HG03045 (cell line): Measurements from ENCODE around the gene NCK1.
"Not testable (repeated sequence)": the region's sequence is repeated elsewhere in the genome, so short reads cannot be mapped to it uniquely, and the experiment has no call there.

Source experiments
- ATAC-seq: cut with Tn5 transposase; IDR thresholded peaks from one replicate; pipeline ENCODE4 v1.9.1; 2021; ENCODE audit warnings: mild to moderate bottlenecking, moderate library complexity; ENCODE audit not compliant: unreplicated experiment

The NCK1 gene

DNA sequence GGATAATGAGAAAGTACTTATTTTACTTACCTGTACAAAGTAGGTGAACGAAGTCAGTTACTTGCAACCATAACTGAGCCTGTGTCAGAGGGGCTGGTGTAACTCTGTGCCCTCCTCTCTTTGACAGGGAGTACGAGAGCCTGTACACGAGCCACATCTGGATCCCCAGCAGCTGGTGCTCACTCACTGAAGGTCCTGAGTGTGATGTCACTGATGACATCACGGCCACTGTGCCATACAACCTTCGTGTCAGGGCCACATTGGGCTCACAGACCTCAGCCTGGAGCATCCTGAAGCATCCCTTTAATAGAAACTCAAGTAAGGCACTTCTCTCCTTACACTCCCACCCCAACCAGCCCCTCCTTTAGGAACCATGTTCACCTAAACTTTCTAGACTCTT lies 120.0 kb downstream of the NCK1 start:
- ATAC-seq, result no peak

- no peak for ATAC-seq
These were observed 120.6 kb downstream of the NCK1 start for GRCh38 chr3:136982520-136983138.

- ATAC-seq, result no peak
These were observed 122.8 kb downstream of the NCK1 start for GRCh38 chr3:136984837-136985236.

GRCh38 chr3:136987398-136987980 lies 125.5 kb downstream of the NCK1 start:
- not testable (repeated sequence) for ATAC-seq

DNA sequence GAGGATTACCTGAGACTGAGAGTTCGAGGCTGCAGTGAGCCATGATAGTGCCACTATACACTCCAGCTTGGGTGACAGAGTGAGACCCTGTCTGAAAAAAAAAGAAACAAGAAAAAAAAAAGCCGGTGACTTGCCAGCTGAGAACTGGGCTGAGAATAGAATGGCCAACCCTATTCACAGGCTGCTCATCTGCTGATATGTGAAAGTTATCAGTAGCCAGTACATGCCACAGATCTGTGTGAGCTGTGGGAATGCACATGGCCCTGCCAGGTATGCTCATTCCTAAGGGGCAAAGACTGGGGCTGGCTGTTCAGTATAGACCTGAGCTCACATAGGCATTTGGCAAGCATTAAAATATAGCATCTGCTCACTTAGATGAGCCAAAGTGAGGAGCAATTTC lies 126.6 kb downstream of the NCK1 start:
- ATAC-seq, result no peak

- ATAC-seq, result no peak
These were observed 127.9 kb downstream of the NCK1 start for GRCh38 chr3:136989781-136990524.

- no peak for ATAC-seq
These were observed 128.8 kb downstream of the NCK1 start for GRCh38 chr3:136990826-136991225.

GRCh38 chr3:136992115-136992514 lies 130.1 kb downstream of the NCK1 start:
- no peak for ATAC-seq

- ATAC-seq, result no peak
These were observed 132.9 kb downstream of the NCK1 start for GRCh38 chr3:136994772-136995516.

GRCh38 chr3:136995652-136996051 lies 133.6 kb downstream of the NCK1 start:
- ATAC-seq, result no peak
